Caco-2 (cell line): Measurements from ENCODE around the gene HOXB7. TPM values are rescaled to one million over a fixed set of nuclear protein-coding genes. Genes with fewer than 3 reads are reported as not detected.
A peak's percentile ranks its signal among the peaks of the same experiment; 100 is the strongest.

Experiments
- BruUV-seq: library from RNA; stranded (reverse); fragments of 400-500 nt; replicated peaks from 2 replicates; lab custom pipeline; 2021; lab: Mats Ljungman, UMichigan
- CTCF ChIA-PET: fragments of 300-600 bp; sonication (Branson Sonifier 250); formaldehyde crosslinking; loops from one replicate; lab custom pipeline; 2022; ENCODE audit warnings: antibody characterized with exemption; lab: Charles Lee
- POLR2A ChIA-PET: fragments of 300-600 bp; sonication (Branson Sonifier 250); formaldehyde crosslinking; loops from one replicate; lab custom pipeline; 2022; ENCODE audit warnings: antibody characterized with exemption; lab: Charles Lee
- DNase-seq, 2 experiments: peaks; one replicate each; pipeline versions ENCODE4 v3.0.0 to v3.0.0-alpha.2; 2020 to 2022
- H3K27me3 ChIP-seq: replicated peaks from 2 replicates; pipeline ENCODE4 v1.6.0; 2011; ENCODE audit warnings: low read length; ENCODE audit not compliant: control insufficient read depth, insufficient read depth
- H3K36me3 ChIP-seq: 2 replicates; pipeline ENCODE4 v1.5.1; 2011; ENCODE audit warnings: low read length; ENCODE audit not compliant: control insufficient read depth, insufficient read depth
- H3K4me1 ChIP-seq: fragments of 250-450 bp; sonication (Bioruptor Pico); 2 replicates; pipeline ENCODE4 v1.5.1; 2020; ENCODE audit warnings: mild to moderate bottlenecking
- H3K4me3 ChIP-seq: 2 replicates; pipeline ENCODE4 v1.5.1; 2011; ENCODE audit warnings: low read depth, mild to moderate bottlenecking, control low read depth, low read length
- H3K9me3 ChIP-seq: fragments of 250-450 bp; sonication (Bioruptor Pico); 2 replicates; pipeline ENCODE4 v1.5.1; 2020; ENCODE audit warnings: mild to moderate bottlenecking, moderate library complexity
- H3K27ac Mint-ChIP-seq: one replicate; pipeline ENCODE4 v1.8.0; 2022; ENCODE audit warnings: mixed read lengths; ENCODE audit not compliant: unreplicated experiment
- H3K27me3 Mint-ChIP-seq: one replicate; pipeline ENCODE4 v1.8.0; 2022; ENCODE audit warnings: mixed read lengths; ENCODE audit not compliant: insufficient read depth, unreplicated experiment
- H3K36me3 Mint-ChIP-seq: one replicate; pipeline ENCODE4 v1.8.0; 2022; ENCODE audit warnings: mild to moderate bottlenecking, mixed read lengths; ENCODE audit not compliant: insufficient read depth, unreplicated experiment
- H3K4me1 Mint-ChIP-seq: one replicate; pipeline ENCODE4 v1.8.0; 2022; ENCODE audit warnings: low read depth, mixed read lengths; ENCODE audit not compliant: unreplicated experiment
- H3K4me3 Mint-ChIP-seq: one replicate; pipeline ENCODE4 v1.8.0; 2022; ENCODE audit warnings: mild to moderate bottlenecking, moderate library complexity, mixed read lengths; ENCODE audit not compliant: unreplicated experiment
- H3K9me3 Mint-ChIP-seq: one replicate; pipeline ENCODE4 v1.8.0; 2022; ENCODE audit warnings: mixed read lengths; ENCODE audit not compliant: unreplicated experiment
- intact Hi-C: fragments of 100-400 bp; cut with micrococcal nuclease; formaldehyde crosslinking; loops from one replicate; pipeline ENCODE4 v1.10.0; 2022; ENCODE audit not compliant: unreplicated experiment
- total RNA-seq: library from RNA; stranded (reverse); gene quantifications from 2 replicates; pipeline ENCODE4 v1.2.3, GENCODE V29; 2022
- TF ChIP-seq, protein P1 (sequence below), 2 experiments: fragments of 200-600 bp in 1 of 2; IDR thresholded peaks; 1 replicate in 1 of 2; 2 replicates in 1 of 2; pipeline versions ENCODE4 v1.5.1 to v1.8.0; 2011 to 2022; ENCODE audit warnings: antibody characterized with exemption in 1 of 2, control low read depth in 1 of 2, inconsistent platforms in 1 of 2, low read depth in 1 of 2, low read length in 1 of 2, mild to moderate bottlenecking in 1 of 2, moderate library complexity in 1 of 2; ENCODE audit not compliant: insufficient read depth in 1 of 2, severe bottlenecking in 1 of 2, unreplicated experiment in 1 of 2

The HOXB7 gene
- total RNA-seq, 1 experiment from 2014 or later = 28.2 TPM

DNA sequence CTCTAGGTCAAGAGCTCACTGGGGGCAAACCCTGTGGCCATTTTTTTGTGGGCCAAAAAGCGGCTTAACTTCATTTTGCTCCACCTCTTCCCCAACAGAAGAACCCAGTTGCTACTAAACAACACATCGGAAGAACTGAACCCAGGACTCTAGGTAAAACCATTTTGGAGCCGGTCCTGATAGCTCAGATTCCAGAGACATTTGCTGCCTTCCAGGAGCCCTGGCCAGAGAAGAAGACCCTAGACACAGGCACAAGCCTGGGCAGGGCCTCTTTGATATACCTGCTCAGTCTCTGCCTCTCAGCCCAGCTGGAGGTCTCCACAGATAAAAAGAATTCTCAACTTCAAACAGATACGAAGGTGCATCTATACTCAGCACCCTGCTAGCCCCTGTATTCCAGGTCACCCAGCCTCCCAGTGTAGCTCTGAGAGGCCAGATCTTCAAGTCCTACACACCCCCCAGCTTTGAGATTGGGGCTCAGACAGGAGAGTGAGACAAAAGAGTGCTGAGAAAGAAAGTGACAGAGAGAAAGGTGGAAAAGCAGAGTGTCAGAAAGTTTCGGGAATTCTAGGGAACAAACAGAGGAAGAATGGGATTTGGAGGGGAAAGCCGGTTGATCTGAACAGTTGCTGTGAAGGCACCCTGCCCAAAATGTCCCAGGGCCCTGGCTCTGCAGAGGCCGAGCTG, 21.9 kb upstream of the HOXB7 start:
- no peak overlapping the region for H3K4me3 Mint-ChIP-seq
- no peaks in the 10 kb centered on the region for H3K9me3 Mint-ChIP-seq
- H3K27me3 ChIP-seq = peaks cover 3% of the 10 kb centered on the region
- no peaks in the 10 kb centered on the region for H3K36me3 ChIP-seq
- peaks cover 14% of the 10 kb centered on the region for H3K4me1 ChIP-seq
- no TSS peak for BruUV-seq
- no peak for DNase-seq
- H3K4me3 ChIP-seq = no peak overlapping the region
- no peaks in the 10 kb centered on the region for H3K36me3 Mint-ChIP-seq
- H3K27ac Mint-ChIP-seq = no peak overlapping the region
- intact Hi-C loops = no loop called here
- no peaks in the 10 kb centered on the region for H3K9me3 ChIP-seq
- TF ChIP-seq, protein P1, sequence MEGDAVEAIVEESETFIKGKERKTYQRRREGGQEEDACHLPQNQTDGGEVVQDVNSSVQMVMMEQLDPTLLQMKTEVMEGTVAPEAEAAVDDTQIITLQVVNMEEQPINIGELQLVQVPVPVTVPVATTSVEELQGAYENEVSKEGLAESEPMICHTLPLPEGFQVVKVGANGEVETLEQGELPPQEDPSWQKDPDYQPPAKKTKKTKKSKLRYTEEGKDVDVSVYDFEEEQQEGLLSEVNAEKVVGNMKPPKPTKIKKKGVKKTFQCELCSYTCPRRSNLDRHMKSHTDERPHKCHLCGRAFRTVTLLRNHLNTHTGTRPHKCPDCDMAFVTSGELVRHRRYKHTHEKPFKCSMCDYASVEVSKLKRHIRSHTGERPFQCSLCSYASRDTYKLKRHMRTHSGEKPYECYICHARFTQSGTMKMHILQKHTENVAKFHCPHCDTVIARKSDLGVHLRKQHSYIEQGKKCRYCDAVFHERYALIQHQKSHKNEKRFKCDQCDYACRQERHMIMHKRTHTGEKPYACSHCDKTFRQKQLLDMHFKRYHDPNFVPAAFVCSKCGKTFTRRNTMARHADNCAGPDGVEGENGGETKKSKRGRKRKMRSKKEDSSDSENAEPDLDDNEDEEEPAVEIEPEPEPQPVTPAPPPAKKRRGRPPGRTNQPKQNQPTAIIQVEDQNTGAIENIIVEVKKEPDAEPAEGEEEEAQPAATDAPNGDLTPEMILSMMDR (IDR thresholded peaks at IDR 0.05; ENCODE audit: insufficient read depth in 1 of 2, low read depth in 1 of 2, low read length in 1 of 2, severe bottlenecking in 1 of 2, unreplicated experiment in 1 of 2) = no peak
- CTCF ChIA-PET = interaction anchor here (1.0 to 1.6 kb wide), 2 partner anchors 170 to 246 kb away, joined by 3 read pairs; no protein-coding TSS in a partner anchor
- POLR2A ChIA-PET = interaction anchor here (0.6 kb wide), 1 partner anchor 584 kb away, joined by 3 read pairs; no protein-coding TSS in a partner anchor
- H3K27me3 Mint-ChIP-seq = peaks cover 10% of the 10 kb centered on the region
- peaks cover 8% of the 10 kb centered on the region for H3K4me1 Mint-ChIP-seq

GRCh38 chr17:48631693-48632578, 21.1 kb upstream of the HOXB7 start:
- TF ChIP-seq, protein P1 (IDR thresholded peaks at IDR 0.05; ENCODE audit: insufficient read depth in 1 of 2, low read depth in 1 of 2, low read length in 1 of 2, severe bottlenecking in 1 of 2, unreplicated experiment in 1 of 2) = no peak
- H3K4me1 Mint-ChIP-seq = peaks cover 8% of the 10 kb centered on the region
- BruUV-seq = no TSS peak
- peaks cover 10% of the 10 kb centered on the region for H3K27me3 ChIP-seq
- no peaks in the 10 kb centered on the region for H3K36me3 ChIP-seq
- H3K36me3 Mint-ChIP-seq = no peaks in the 10 kb centered on the region
- peaks cover 15% of the 10 kb centered on the region for H3K4me1 ChIP-seq
- POLR2A ChIA-PET = interaction anchor here (0.6 kb wide), 1 partner anchor 583 kb away, joined by 3 read pairs; no protein-coding TSS in a partner anchor
- H3K4me3 Mint-ChIP-seq = no peak overlapping the region
- intact Hi-C loops = no loop called here
- H3K27ac Mint-ChIP-seq = no peak overlapping the region
- no peaks in the 10 kb centered on the region for H3K9me3 Mint-ChIP-seq
- no peak overlapping the region for H3K4me3 ChIP-seq
- CTCF ChIA-PET = interaction anchor here (0.6 to 1.6 kb wide), 3 partner anchors 169 to 252 kb away, joined by 3 to 5 read pairs (median 3); no protein-coding TSS in a partner anchor
- no peaks in the 10 kb centered on the region for H3K9me3 ChIP-seq
- H3K27me3 Mint-ChIP-seq = peaks cover 15% of the 10 kb centered on the region
- DNase-seq = peak in 1 of 2 experiments; percentile 36
